COR-L47 (cell line): ENCODE measurements around the gene PADI3.
"Not testable (repeated sequence)": the region's sequence is repeated elsewhere in the genome, so short reads cannot be mapped to it uniquely, and the experiment has no call there.

Experiments used
- DNase-seq: peaks from one replicate; lab custom pipeline; 2025; lab: John Stamatoyannopoulos, UW

The PADI3 gene

GRCh38 chr1:17241011-17241779, 7.7 kb upstream of the PADI3 start:
- DNase-seq = not testable (repeated sequence)

- DNase-seq = not testable (repeated sequence)
These were observed 7.2 kb upstream of the PADI3 start for GRCh38 chr1:17241780-17242074.

- DNase-seq = no peak
These were observed 5.6 kb upstream of the PADI3 start for GRCh38 chr1:17243274-17243673.

GRCh38 chr1:17244821-17245740, 3.8 kb upstream of the PADI3 start:
- DNase-seq = peak; percentile 39

- no peak for DNase-seq
These were observed 3.0 kb upstream of the PADI3 start for GRCh38 chr1:17245816-17246325.

- DNase-seq = no peak
These were observed 1.9 kb upstream of the PADI3 start for GRCh38 chr1:17246971-17247370.

GRCh38 chr1:17250601-17251000, 1.7 kb downstream of the PADI3 start:
- DNase-seq = no peak

GRCh38 chr1:17251246-17251645, 2.3 kb downstream of the PADI3 start:
- no peak for DNase-seq

- DNase-seq = no peak
These were observed 2.9 kb downstream of the PADI3 start for GRCh38 chr1:17251701-17252376.

GRCh38 chr1:17255336-17255735, 6.4 kb downstream of the PADI3 start:
- DNase-seq = no peak

- no peak for DNase-seq
These were observed 9.3 kb downstream of the PADI3 start for GRCh38 chr1:17258116-17258757.

GRCh38 chr1:17258758-17259130, 9.8 kb downstream of the PADI3 start:
- no peak for DNase-seq

- no peak for DNase-seq
These were observed 10.5 kb downstream of the PADI3 start for GRCh38 chr1:17259233-17259873.

- DNase-seq = no peak
These were observed 11.4 kb downstream of the PADI3 start for GRCh38 chr1:17260264-17260663.

GRCh38 chr1:17260738-17261137, 11.8 kb downstream of the PADI3 start:
- DNase-seq = no peak

GRCh38 chr1:17263936-17264335, 15.0 kb downstream of the PADI3 start:
- DNase-seq = no peak

- DNase-seq = no peak
These were observed 15.6 kb downstream of the PADI3 start for GRCh38 chr1:17264470-17264869.

GRCh38 chr1:17265162-17265561, 16.3 kb downstream of the PADI3 start:
- DNase-seq = no peak

- DNase-seq = no peak
These were observed 17.1 kb downstream of the PADI3 start for GRCh38 chr1:17265950-17266349.

GRCh38 chr1:17270891-17271765, 22.2 kb downstream of the PADI3 start:
- DNase-seq = no peak

- no peak for DNase-seq
These were observed 23.2 kb downstream of the PADI3 start for GRCh38 chr1:17272066-17272465.
